HG02571 (cell line): ENCODE results near the gene SIRT3.
A peak's percentile ranks its signal among the peaks of the same experiment; 100 is the strongest.

Experiments used
- ATAC-seq: cut with Tn5 transposase; IDR thresholded peaks from one replicate; pipeline ENCODE4 v1.9.1; 2021; ENCODE audit warnings: mild to moderate bottlenecking, moderate library complexity; ENCODE audit not compliant: unreplicated experiment

Gene SIRT3

DNA sequence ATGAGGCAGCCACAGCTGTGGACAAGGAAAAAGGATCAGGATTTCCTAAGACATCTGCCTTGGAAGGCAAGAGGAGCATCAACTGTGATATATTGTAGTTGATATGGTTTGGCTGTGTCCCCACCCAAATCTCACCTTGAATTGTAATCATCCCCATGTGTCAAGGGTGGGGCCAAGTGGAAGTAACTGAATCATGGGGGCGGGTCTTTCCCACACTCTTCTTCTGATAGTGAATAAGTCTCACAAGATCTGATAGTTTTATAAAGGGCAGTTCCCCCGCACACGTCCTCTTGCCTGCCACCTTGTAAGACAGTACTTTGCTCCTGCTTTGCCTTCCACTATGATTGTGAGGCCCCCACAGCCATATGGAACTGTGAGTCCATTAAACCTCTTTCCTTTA is 18.4 kb downstream of the SIRT3 start:
- ATAC-seq, result no peak

GRCh38 chr11:216081-216974 is 19.8 kb downstream of the SIRT3 start:
- no peak for ATAC-seq

DNA sequence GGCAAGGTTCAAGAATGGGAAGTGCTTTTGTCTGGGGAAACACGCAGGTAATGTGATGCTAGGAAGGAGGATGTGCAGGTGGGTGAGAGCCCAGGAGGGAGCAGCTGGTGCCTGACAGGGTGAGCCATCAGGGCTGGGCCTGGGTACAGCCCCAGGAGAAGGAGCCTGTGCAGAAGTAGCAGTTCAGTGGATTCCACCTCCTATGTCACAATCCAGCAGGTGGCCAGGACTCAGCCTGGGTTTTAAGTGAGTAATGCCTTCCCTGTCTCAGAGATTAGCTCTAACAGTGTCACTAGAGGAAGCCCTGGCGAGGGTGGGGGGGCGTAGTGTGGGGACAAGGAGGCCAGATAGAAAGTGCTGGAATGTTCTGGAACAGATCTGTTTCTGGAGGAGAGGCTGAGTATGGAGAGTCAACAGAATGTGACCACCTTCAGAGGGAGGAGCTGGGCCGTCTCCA is 20.5 kb downstream of the SIRT3 start:
- ATAC-seq, result no peak

DNA sequence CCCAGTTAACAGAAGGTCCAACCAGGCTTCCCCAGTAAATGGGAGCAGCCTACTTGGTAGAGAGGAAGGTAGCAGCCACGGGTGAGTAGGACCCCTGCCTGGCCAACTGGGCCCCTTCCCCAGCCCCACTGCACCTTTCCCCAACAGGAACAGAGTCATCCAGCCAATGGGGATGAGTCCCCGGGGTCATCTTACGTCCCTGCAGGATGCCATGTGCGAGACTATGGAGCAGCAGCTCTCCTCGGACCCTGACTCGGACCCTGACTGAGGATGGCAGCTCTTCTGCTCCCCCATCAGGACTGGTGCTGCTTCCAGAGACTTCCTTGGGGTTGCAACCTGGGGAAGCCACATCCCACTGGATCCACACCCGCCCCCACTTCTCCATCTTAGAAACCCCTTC is 22.1 kb downstream of the SIRT3 start:
- ATAC-seq, result no peak

- no peak for ATAC-seq
Measured at GRCh38 chr11:213111-213510, 23.0 kb downstream of the SIRT3 start.

DNA sequence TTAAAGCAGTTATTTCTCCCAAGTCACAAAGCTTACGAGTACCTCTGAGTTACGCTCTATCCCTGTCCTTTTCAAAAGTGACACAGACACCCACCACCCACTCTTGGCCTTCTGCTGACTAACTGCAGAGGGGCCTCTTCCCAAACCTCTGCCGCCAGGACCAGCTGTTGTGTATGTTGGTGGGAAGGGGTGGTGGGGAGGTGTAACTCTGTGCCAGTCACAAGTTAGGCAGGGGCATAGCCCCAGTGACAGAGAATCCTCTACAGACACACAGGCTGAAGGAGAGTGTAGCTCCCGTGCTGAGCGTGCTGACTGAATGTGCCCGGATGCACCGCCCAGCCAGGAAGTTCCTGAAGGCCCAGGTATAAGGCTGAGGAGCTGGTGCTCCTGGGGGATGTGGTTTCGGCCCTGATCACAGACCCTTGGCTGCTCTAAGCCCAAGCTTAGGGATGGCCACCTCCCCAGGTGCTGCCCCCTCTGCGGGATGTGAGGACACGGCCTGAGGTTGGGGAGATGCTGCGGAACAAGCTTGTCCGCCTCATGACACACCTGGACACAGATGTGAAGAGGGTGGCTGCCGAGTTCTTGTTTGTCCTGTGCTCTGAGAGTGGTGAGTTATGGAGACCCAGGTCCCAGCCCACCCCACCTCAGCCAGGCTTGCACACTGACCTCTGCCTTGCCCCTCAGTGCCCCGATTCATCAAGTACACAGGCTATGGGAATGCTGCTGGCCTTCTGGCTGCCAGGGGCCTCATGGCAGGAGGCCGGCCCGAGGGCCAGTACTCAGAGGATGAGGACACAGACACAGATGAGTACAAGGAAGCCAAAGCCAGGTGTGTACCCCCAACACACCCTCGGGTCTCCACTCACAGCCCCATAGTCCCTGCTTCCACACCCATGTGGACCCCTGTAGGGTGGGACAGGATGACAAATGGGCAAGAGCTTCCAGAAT is 23.7 kb downstream of the SIRT3 start:
- no peak for ATAC-seq

DNA sequence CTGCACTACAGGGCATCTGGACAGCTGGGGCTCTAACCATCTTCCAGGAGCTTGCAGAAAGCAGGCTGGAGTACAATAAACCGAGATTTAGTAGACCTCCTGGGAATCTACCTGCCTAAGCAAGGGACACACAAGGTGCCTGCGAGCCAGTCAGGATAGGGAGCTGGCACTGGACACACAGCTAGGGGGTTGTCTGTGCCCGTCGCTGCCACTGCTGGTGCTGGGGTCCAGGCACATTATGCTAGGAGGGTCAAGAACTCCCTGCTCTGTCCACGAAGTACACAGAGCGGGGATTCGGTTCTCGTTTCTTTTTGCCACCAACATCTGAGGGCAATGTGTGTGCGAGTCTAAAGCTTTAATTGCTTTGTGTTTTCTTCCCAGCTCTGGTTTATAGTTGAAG is 24.4 kb downstream of the SIRT3 start:
- ATAC-seq, result no peak

GRCh38 chr11:211295-211694 is 24.8 kb downstream of the SIRT3 start:
- ATAC-seq, result no peak

GRCh38 chr11:210803-211180 is 25.4 kb downstream of the SIRT3 start:
- no peak for ATAC-seq

- no peak for ATAC-seq
Measured at GRCh38 chr11:210122-210802, 25.9 kb downstream of the SIRT3 start.

GRCh38 chr11:209275-210121 is 26.6 kb downstream of the SIRT3 start:
- no peak for ATAC-seq

GRCh38 chr11:208917-209260 is 27.3 kb downstream of the SIRT3 start:
- ATAC-seq, result no peak

DNA sequence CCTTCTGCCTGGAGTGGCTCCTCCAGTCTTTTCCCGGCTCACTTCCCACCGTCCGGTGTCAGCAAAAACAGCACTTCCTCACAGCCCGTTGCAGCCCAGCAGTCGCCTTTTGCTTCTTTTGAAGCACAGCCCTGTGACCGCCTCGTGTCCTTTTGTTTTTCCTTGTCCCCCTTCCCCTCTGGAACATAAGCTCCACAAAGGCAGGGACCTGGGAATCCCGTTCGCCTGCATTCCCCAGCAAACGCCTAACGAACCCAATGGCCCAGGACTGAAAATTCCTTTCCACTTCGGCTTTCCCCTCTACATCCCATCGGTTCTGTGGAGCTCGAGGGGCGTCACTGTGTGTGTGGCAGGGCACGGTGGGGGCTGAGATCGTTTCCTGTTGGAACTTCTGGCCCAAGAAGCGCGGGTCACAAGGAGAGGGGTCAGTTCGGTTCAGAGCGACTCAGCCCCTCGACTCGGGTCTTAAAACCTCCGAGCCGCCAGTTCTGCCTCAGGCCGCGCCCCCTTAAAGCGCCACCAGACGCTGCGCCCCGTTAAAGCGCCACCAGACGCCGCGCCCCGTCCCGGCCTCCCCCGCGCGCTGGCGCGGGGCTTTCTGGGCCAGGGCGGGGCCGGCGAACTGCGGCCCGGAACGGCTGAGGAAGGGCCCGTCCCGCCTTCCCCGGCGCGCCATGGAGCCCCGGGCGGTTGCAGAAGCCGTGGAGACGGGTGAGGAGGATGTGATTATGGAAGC is 27.8 kb downstream of the SIRT3 start:
- ATAC-seq, result peak; percentile 40

DNA sequence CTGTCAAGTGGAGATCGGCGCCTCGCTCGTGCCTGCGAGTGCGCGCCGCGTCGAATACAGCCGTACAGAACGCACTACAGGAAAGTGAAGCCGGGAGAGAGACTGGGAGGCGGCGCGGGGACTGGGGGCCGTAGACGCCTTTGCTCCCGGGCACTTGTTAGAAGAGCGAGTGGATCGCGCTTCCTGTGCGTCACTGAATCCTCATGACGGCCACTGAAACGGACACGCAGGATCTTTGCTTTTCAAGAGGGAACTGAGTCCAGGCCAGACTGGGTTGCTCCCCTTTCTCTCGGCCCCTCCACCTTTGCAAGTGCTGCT is 28.3 kb downstream of the SIRT3 start:
- no peak for ATAC-seq

GRCh38 chr11:207208-207862 is 28.8 kb downstream of the SIRT3 start, which contains the start of the genes BET1L and RIC8A:
BET1L (minus strand) TSS chr11:207399; CDS start chr11:207321, 78 bp downstream.
RIC8A (plus strand) TSS chr11:207708; CDS start chr11:208855, 1,147 bp downstream.
- ATAC-seq, result peak; percentile 77

- ATAC-seq, result no peak
Measured at GRCh38 chr11:206526-207207, 29.5 kb downstream of the SIRT3 start.

DNA sequence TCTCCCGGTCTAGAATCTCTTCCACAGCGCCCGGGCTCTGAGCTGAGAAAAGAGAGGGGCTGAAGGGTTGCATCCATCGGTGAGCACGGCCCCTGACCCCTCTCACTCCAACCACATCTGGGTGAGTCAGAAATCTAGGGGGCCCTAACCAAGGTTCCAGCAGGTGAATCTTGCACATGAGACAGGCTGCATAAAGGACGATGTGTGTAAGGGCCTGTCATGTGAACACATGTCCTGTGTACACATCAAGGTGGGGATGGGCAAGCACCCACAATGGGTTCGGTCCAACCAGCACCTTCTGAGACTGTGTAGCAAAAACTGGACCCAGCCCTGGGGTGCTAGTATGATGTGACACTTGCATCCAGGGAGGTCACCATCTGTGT is 30.1 kb downstream of the SIRT3 start:
- no peak for ATAC-seq

- no peak for ATAC-seq
Measured at GRCh38 chr11:205221-206001, 30.7 kb downstream of the SIRT3 start.
